Smooth muscle cell of the pulmonary artery (primary cell): ENCODE data around the gene IL12B. TPM values are rescaled to one million over a fixed set of nuclear protein-coding genes. Genes with fewer than 3 reads are reported as not detected.

ENCODE experiments used
- total RNA-seq: library from RNA; depleted of rRNA; stranded (reverse); fragments of >200 nt; gene quantifications from 2 replicates; pipeline ENCODE4 v1.2.3, GENCODE V29; 2014

The IL12B gene
- total RNA-seq, result not detected in 2 replicates

GRCh38 chr5:159330131-159330800 is at the start of gene IL12B:
Gene IL12B, minus strand, starts transcription at chr5:159330487. Its CDS starts 3,705 bp downstream, at chr5:159326782.

Other genes starting within 250 kb of the IL12B start
- 5.2 and 36.1 TPM in 2 replicates for gene EBF1, start 230.6 kb downstream of the IL12B start, total RNA-seq
- 78.3 and 90.6 TPM in 2 replicates for gene RNF145, start 120.9 kb downstream of the IL12B start, total RNA-seq
- gene UBLCP1, start 67.2 kb downstream of the IL12B start, total RNA-seq, result 11.2 and 14.1 TPM in 2 replicates